HepG2 (cell line): ENCODE data around the gene UTS2R. TPM values are rescaled to one million over a fixed set of nuclear protein-coding genes. Genes with fewer than 3 reads are reported as not detected.

ENCODE experiments used
- BRD4 ChIP-seq: sonication (generic); formaldehyde crosslinking; IDR thresholded peaks from 2 replicates; pipeline ENCODE4 v1.4.0; 2020; ENCODE audit warnings: missing genetic modification reagents
- GABPB1 ChIP-seq: IDR thresholded peaks from 2 replicates; pipeline ENCODE4 v1.6.1; 2016; ENCODE audit warnings: mild to moderate bottlenecking, missing genetic modification reagents, moderate library complexity, missing compliant biosample characterization
- HNRNPLL ChIP-seq: fragments of 200-400 bp; formaldehyde crosslinking; IDR thresholded peaks from 2 replicates; pipeline ENCODE4 v1.6.1; 2017; ENCODE audit warnings: mild to moderate bottlenecking, low read depth, low read length; ENCODE audit not compliant: poor library complexity, severe bottlenecking
- KDM5B ChIP-seq: sonication (generic); formaldehyde crosslinking; IDR thresholded peaks from 2 replicates; pipeline ENCODE4 v1.4.0; 2020; ENCODE audit warnings: missing genetic modification reagents, mild to moderate bottlenecking, borderline replicate concordance
- MED1 ChIP-seq: sonication (generic); formaldehyde crosslinking; IDR thresholded peaks from 2 replicates; pipeline ENCODE4 v1.4.0; 2020; ENCODE audit warnings: missing genetic modification reagents
- MXI1 ChIP-seq: IDR thresholded peaks from 3 replicates; pipeline ENCODE4 v1.6.1; 2012; ENCODE audit warnings: low read depth, low read length, inconsistent platforms, borderline replicate concordance
- NFE2L2 ChIP-seq: fragments of 150-350 bp; IDR thresholded peaks from 2 replicates; pipeline ENCODE4 v1.6.1; 2014; ENCODE audit warnings: low read length
- NR3C1 ChIP-seq: sonication (generic); formaldehyde crosslinking; IDR thresholded peaks from 2 replicates; pipeline ENCODE4 v1.4.0; 2020; ENCODE audit warnings: missing genetic modification reagents
- PTBP1 ChIP-seq: fragments of 200-400 bp; formaldehyde crosslinking; IDR thresholded peaks from 2 replicates; pipeline ENCODE4 v1.6.1; 2018; ENCODE audit warnings: low read length, low read depth; ENCODE audit not compliant: poor library complexity, severe bottlenecking
- SP4 ChIP-seq: sonication (generic); formaldehyde crosslinking; IDR thresholded peaks from 2 replicates; pipeline ENCODE4 v1.8.1; 2023; ENCODE audit warnings: mild to moderate bottlenecking, missing genetic modification reagents
- SUZ12 ChIP-seq: fragments of 150-350 bp; IDR thresholded peaks from 2 replicates; pipeline ENCODE4 v1.6.1; 2014; ENCODE audit warnings: low read depth, low read length
- TBX2 ChIP-seq: sonication (generic); formaldehyde crosslinking; IDR thresholded peaks from 2 replicates; pipeline ENCODE4 v1.5.0; 2020; ENCODE audit warnings: missing genetic modification reagents, mild to moderate bottlenecking, borderline replicate concordance
- ZBTB21 ChIP-seq: sonication (generic); formaldehyde crosslinking; IDR thresholded peaks from 2 replicates; pipeline ENCODE4 v1.4.0; 2020; ENCODE audit warnings: missing genetic modification reagents
- ZNF24 ChIP-seq: fragments of 450-650 bp; IDR thresholded peaks from 2 replicates; pipeline ENCODE4 v1.6.1; 2017; ENCODE audit warnings: antibody characterized with exemption, mild to moderate bottlenecking
- ZNF296 ChIP-seq: sonication (generic); formaldehyde crosslinking; conservative IDR thresholded peaks from 2 replicates; pipeline ENCODE4 v1.5.0; 2020; ENCODE audit warnings: mild to moderate bottlenecking, missing genetic modification reagents
- ZNF343 ChIP-seq: sonication (generic); formaldehyde crosslinking; IDR thresholded peaks from 2 replicates; pipeline ENCODE4 v1.4.0; 2020; ENCODE audit warnings: mild to moderate bottlenecking, missing genetic modification reagents
- ZNF530 ChIP-seq: sonication (generic); formaldehyde crosslinking; IDR thresholded peaks from 2 replicates; pipeline ENCODE4 v1.5.0; 2020; ENCODE audit warnings: low read depth, mild to moderate bottlenecking, missing genetic modification reagents
- ZNF556 ChIP-seq: sonication (generic); formaldehyde crosslinking; IDR thresholded peaks from 2 replicates; pipeline ENCODE4 v1.4.0; 2020; ENCODE audit warnings: mild to moderate bottlenecking, missing genetic modification reagents, borderline replicate concordance
- ZNF572 ChIP-seq: sonication (generic); formaldehyde crosslinking; IDR thresholded peaks from 2 replicates; pipeline ENCODE4 v1.5.1; 2020; ENCODE audit warnings: mild to moderate bottlenecking, missing genetic modification reagents
- ZNF672 ChIP-seq: sonication (generic); formaldehyde crosslinking; IDR thresholded peaks from 2 replicates; pipeline ENCODE4 v1.8.1; 2022; ENCODE audit warnings: missing genetic modification reagents
- polyA plus RNA-seq, 8 experiments: library from polyadenylated mRNA; depleted of rRNA in 3 of 8; stranded (reverse) in 7 of 8; unstranded in 1 of 8; fragments of >200 nt; fragmentation: Illumina TruSeq in 4 of 8; extraction: Trizol in 4 of 8; gene quantifications; 2 replicates each; pipeline versions ENCODE4 v1.2.1 to v1.2.3, GENCODE V29; 2011 to 2016; ENCODE audit warnings: low read depth in 4 of 8, missing spikeins in 1 of 8, mixed read lengths in 1 of 8; ENCODE audit not compliant: insufficient read depth in 1 of 8
- total RNA-seq, 5 experiments: library from RNA; depleted of rRNA; stranded (reverse); fragments of >200 nt; fragmentation: Illumina TruSeq; extraction: Trizol; gene quantifications; 2 replicates each; pipeline ENCODE4 v1.2.3, GENCODE V29; 2016; ENCODE audit warnings: low read depth in 1 of 5
- TF ChIP-seq, protein P1 (sequence below): IDR thresholded peaks from 2 replicates; pipeline ENCODE4 v1.6.1; 2016; ENCODE audit warnings: low read depth, borderline replicate concordance
- TF ChIP-seq, protein P2 (sequence below): IDR thresholded peaks from 2 replicates; pipeline ENCODE4 v1.6.1; 2018; ENCODE audit warnings: missing genetic modification reagents
- TF ChIP-seq, protein P3 (sequence below): sonication (generic); formaldehyde crosslinking; IDR thresholded peaks from 2 replicates; pipeline ENCODE4 v1.4.0; 2020; ENCODE audit warnings: mild to moderate bottlenecking, missing genetic modification reagents
- TF ChIP-seq, protein P4 (sequence below): sonication (generic); formaldehyde crosslinking; IDR thresholded peaks from 2 replicates; pipeline ENCODE4 v1.5.0; 2020; ENCODE audit warnings: mild to moderate bottlenecking, missing genetic modification reagents, moderate library complexity
- TF ChIP-seq, protein P5 (sequence below): sonication (generic); formaldehyde crosslinking; IDR thresholded peaks from 2 replicates; pipeline ENCODE4 v1.8.1; 2023; ENCODE audit warnings: missing genetic modification reagents, mild to moderate bottlenecking, borderline replicate concordance

Gene UTS2R
- total and polyA plus RNA-seq, 2 of the 13 experiments (the other 11 are each of a cell fraction or from before 2014, with no cell fraction given), result 0.13 to 0.15 TPM

DNA sequence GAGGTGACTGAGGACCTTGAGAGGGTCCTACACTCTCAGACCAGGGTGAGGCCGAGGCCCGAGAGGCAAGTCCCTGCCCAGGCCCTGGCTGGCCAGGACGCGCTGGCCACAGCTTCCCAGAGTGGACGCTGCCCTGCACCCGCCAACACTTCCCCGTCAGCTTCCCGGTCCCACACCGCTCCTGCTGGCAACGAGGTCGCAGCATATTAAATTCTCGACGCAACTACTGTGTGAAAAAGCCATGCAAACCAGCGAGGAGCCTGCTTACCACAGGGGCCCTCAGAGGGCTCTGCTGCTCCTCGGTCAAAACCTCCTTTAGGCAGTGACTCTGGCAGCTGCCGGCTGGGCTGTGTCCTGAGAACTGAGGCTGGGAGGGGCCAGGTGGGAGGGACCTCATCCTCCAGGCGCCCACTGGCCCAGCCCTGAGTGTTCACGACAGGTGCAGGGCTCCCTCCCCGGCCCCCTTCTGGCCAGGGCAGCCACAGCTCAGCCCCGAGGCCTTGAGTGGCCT lies 14.7 kb upstream of the UTS2R start (continued):
- TF ChIP-seq, protein P1, sequence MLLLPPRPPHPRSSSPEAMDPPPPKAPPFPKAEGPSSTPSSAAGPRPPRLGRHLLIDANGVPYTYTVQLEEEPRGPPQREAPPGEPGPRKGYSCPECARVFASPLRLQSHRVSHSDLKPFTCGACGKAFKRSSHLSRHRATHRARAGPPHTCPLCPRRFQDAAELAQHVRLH (CRISPR knock-in tag), result no peak
- TF ChIP-seq ZNF530 (CRISPR knock-in tag) (no peak), ZNF556 (no peak), BRD4 (CRISPR knock-in tag) (no peak), ZNF672 (no peak), MXI1 (no peak), NFE2L2 (no peak), SP4 (CRISPR knock-in tag) (no peak), HNRNPLL (peak; percentile 25), NR3C1 (CRISPR knock-in tag) (no peak), TBX2 (no peak), ZNF296 (CRISPR knock-in tag) (0 out of 2 replicates have a peak, but pooled peaks have one; percentile 60), ZNF572 (CRISPR knock-in tag) (no peak), MED1 (no peak), SUZ12 (no peak), GABPB1 (CRISPR knock-in tag) (peak; percentile 21; the same call in 1 of the 2 replicates), KDM5B (CRISPR knock-in tag) (peak; percentile 57; the same call in 1 of the 2 replicates), ZBTB21 (CRISPR knock-in tag) (no peak), ZNF24 (no peak), ZNF343 (CRISPR knock-in tag) (no peak), PTBP1 (no peak)
- TF ChIP-seq, protein P2, sequence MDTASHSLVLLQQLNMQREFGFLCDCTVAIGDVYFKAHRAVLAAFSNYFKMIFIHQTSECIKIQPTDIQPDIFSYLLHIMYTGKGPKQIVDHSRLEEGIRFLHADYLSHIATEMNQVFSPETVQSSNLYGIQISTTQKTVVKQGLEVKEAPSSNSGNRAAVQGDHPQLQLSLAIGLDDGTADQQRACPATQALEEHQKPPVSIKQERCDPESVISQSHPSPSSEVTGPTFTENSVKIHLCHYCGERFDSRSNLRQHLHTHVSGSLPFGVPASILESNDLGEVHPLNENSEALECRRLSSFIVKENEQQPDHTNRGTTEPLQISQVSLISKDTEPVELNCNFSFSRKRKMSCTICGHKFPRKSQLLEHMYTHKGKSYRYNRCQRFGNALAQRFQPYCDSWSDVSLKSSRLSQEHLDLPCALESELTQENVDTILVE (CRISPR knock-in tag), result no peak
- TF ChIP-seq, protein P3, sequence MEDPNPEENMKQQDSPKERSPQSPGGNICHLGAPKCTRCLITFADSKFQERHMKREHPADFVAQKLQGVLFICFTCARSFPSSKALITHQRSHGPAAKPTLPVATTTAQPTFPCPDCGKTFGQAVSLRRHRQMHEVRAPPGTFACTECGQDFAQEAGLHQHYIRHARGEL (CRISPR knock-in tag), result no peak
- TF ChIP-seq, protein P4, sequence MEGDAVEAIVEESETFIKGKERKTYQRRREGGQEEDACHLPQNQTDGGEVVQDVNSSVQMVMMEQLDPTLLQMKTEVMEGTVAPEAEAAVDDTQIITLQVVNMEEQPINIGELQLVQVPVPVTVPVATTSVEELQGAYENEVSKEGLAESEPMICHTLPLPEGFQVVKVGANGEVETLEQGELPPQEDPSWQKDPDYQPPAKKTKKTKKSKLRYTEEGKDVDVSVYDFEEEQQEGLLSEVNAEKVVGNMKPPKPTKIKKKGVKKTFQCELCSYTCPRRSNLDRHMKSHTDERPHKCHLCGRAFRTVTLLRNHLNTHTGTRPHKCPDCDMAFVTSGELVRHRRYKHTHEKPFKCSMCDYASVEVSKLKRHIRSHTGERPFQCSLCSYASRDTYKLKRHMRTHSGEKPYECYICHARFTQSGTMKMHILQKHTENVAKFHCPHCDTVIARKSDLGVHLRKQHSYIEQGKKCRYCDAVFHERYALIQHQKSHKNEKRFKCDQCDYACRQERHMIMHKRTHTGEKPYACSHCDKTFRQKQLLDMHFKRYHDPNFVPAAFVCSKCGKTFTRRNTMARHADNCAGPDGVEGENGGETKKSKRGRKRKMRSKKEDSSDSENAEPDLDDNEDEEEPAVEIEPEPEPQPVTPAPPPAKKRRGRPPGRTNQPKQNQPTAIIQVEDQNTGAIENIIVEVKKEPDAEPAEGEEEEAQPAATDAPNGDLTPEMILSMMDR (CRISPR knock-in tag), result peak; percentile 39
- TF ChIP-seq, protein P5, sequence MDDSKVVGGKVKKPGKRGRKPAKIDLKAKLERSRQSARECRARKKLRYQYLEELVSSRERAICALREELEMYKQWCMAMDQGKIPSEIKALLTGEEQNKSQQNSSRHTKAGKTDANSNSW (CRISPR knock-in tag), result no peak
